Iris pigment epithelial cell (primary cell): ENCODE data around the gene NDUFA8.

Source experiments
- DNase-seq: peaks from one replicate; pipeline ENCODE4 v3.0.0-alpha.2; 2011; ENCODE audit warnings: low read depth

The NDUFA8 gene

GRCh38 chr9:122134822-122135528 lies 24.6 kb downstream of the NDUFA8 start:
- peak; percentile 58 for DNase-seq

- DNase-seq: no peak
Observed at GRCh38 chr9:122133984-122134535, 25.5 kb downstream of the NDUFA8 start.

GRCh38 chr9:122133263-122133983 lies 26.2 kb downstream of the NDUFA8 start:
- no peak for DNase-seq

GRCh38 chr9:122132539-122132938 lies 27.0 kb downstream of the NDUFA8 start:
- no peak for DNase-seq

- DNase-seq: no peak
Observed at GRCh38 chr9:122131401-122132001, 28.1 kb downstream of the NDUFA8 start.

- DNase-seq: no peak
Observed at GRCh38 chr9:122130837-122131236, 28.7 kb downstream of the NDUFA8 start.

- no peak for DNase-seq
Observed at GRCh38 chr9:122129969-122130368, 29.6 kb downstream of the NDUFA8 start.

GRCh38 chr9:122128969-122129343 lies 30.6 kb downstream of the NDUFA8 start:
- DNase-seq: no peak

- no peak for DNase-seq
Observed at GRCh38 chr9:122128007-122128968, 31.3 kb downstream of the NDUFA8 start.

- no peak for DNase-seq
Observed at GRCh38 chr9:122127396-122127798, 32.2 kb downstream of the NDUFA8 start.

- DNase-seq: peak; percentile 50
Observed at GRCh38 chr9:122126331-122127261, 33.0 kb downstream of the NDUFA8 start.

GRCh38 chr9:122125509-122126330 lies 33.9 kb downstream of the NDUFA8 start:
- peak; percentile 22 for DNase-seq

- peak; percentile 72 for DNase-seq
Observed at GRCh38 chr9:122125158-122125508, 34.4 kb downstream of the NDUFA8 start.

GRCh38 chr9:122124528-122124927 lies 35.1 kb downstream of the NDUFA8 start:
- DNase-seq: no peak

- DNase-seq: no peak
Observed at GRCh38 chr9:122124048-122124447, 35.5 kb downstream of the NDUFA8 start.

GRCh38 chr9:122122903-122123632 lies 36.5 kb downstream of the NDUFA8 start:
- peak; percentile 60 for DNase-seq

- no peak for DNase-seq
Observed at GRCh38 chr9:122122468-122122867, 37.1 kb downstream of the NDUFA8 start.

GRCh38 chr9:122121931-122122330 lies 37.6 kb downstream of the NDUFA8 start:
- no peak for DNase-seq

GRCh38 chr9:122121391-122121790 lies 38.2 kb downstream of the NDUFA8 start:
- DNase-seq: no peak
